GM20000 (cell line): ENCODE measurements around the gene DPP6.

Source experiments
- DNase-seq: peaks from one replicate; pipeline ENCODE4 v3.0.0; 2012; ENCODE audit warnings: low spot score
- TF ChIP-seq, protein P1 (sequence below): IDR thresholded peaks from 2 replicates; pipeline ENCODE4 v1.5.1; 2012; ENCODE audit warnings: mild to moderate bottlenecking, control low read depth; ENCODE audit errors: extremely low read depth, missing control alignments

DPP6 gene

DNA sequence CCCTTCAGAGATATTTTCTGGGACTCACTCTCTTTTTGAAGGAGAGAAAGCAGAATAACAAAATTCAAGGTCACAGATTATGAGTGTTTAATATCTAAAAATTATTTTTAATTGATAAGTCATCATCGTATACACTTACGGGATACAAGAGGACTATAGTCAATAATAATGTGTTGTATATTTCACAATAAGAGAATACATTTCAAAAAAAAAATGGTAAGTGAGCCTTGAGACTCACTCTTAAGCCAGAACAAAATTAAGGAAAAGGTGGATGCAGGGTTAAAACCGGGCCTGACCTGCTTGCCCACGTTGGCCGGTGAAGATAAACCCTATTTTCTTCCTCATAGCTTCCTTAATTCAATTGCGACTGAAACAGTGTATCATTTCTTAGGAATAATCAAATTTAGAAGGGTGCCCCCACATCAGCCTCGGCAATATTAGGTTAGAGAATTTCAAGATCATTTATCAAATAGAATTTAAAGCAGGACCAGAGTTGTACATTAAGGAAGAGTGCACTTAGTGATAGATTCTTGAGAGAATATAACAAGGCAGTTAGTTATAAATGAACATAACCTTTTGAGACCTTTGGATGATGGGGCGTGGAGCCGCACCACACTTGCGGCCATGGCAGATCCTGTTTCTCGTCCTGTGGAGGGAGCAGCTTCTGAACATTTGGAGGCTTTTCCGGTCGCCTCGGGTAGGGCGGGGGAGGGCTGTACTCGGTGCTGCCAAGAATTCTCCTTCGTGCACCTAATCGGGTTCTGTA, 628.9 kb downstream of the DPP6 start:
- TF ChIP-seq, protein P1, sequence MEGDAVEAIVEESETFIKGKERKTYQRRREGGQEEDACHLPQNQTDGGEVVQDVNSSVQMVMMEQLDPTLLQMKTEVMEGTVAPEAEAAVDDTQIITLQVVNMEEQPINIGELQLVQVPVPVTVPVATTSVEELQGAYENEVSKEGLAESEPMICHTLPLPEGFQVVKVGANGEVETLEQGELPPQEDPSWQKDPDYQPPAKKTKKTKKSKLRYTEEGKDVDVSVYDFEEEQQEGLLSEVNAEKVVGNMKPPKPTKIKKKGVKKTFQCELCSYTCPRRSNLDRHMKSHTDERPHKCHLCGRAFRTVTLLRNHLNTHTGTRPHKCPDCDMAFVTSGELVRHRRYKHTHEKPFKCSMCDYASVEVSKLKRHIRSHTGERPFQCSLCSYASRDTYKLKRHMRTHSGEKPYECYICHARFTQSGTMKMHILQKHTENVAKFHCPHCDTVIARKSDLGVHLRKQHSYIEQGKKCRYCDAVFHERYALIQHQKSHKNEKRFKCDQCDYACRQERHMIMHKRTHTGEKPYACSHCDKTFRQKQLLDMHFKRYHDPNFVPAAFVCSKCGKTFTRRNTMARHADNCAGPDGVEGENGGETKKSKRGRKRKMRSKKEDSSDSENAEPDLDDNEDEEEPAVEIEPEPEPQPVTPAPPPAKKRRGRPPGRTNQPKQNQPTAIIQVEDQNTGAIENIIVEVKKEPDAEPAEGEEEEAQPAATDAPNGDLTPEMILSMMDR, result no peak
- DNase-seq, result no peak

DNA sequence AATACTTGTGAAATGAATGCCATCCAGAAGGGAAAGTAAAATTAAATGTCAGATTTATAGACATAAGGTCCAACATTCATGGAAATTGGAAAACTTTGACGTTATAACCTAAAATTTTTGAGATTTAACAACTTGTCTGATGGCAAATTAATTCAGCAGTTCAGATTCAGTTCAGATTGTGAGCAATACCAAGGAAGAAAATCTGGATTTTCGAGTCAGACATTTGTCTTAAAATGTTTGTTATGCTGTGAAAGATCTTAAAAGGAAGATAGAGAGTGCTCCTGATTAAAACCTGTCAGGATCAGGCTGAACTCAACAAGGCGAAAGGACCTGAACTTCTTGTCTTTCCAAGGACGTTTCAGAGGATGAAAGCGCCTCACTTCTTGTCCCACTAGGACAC, 629.8 kb downstream of the DPP6 start:
- TF ChIP-seq, protein P1, result no peak
- no peak for DNase-seq

- TF ChIP-seq, protein P1, result no peak
- DNase-seq, result no peak
These were observed 632.7 kb downstream of the DPP6 start for GRCh38 chr7:154684666-154685563.

DNA sequence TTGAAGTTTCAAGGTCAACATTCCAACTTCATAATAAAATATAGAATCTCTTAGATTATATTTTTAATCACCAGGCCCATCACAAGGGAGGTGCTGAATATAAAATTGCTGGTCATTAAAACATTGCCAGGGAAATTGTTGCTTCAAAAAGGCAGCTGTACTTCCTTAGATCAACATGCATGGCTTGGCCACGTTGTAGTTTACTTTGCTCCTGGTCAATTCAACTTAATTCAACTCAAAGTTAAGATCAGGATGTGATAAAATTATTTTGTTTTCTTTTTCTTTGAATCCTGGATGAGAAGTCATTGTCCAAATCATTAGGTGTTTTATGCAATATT, 633.3 kb downstream of the DPP6 start:
- DNase-seq, result no peak
- TF ChIP-seq, protein P1, result no peak

GRCh38 chr7:154686305-154686704, 634.1 kb downstream of the DPP6 start:
- TF ChIP-seq, protein P1, result no peak
- no peak for DNase-seq

- TF ChIP-seq, protein P1, result no peak
These were observed 636.8 kb downstream of the DPP6 start for GRCh38 chr7:154688952-154689351.

DNA sequence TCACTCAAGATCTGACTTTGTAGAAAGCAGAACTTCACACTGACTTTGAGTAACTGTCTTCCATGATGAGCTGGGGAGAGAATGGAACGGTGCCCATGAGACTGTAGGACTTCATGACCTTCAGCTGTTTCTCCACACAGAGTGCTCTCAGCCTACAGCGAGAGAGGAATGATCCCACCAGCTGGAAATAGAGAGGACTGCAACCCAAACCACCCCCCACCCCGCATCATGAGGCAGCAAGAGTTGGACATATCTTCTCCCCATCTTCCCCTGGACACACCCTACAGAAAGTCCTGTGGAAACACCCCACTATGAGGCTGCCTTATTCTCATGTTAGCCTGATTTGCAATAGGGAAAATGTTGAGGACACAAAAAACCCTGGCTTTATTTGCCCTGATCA, 638.2 kb downstream of the DPP6 start:
- no peak for DNase-seq
- TF ChIP-seq, protein P1, result no peak

More at GRCh38 chr7:154688952-154689351, 636.8 kb downstream of the DPP6 start:
- no peak for DNase-seq
